ENCODE data around the gene PHAX.

The PHAX gene

DNA sequence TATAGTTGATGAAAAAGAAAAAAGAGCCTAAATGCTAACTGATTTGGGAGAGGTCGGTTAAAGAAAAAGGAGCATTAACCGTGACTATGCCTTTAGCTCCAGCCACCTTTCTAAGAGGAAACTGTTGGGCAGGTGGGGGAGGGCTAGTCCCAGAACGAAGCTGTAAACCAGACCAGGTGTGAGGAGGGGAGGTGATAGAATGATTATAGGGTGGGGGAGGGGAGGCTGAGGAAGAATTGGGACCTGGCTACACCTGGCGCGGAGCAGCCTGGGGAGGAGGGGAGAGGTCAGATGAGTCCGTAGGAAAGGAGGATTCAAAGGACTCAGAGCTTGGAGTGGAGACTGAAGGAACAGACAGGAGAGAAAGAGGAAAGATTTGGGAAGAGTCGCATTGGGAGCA lies 73.4 kb downstream of the PHAX start:
- TF ChIP-seq, protein P1, sequence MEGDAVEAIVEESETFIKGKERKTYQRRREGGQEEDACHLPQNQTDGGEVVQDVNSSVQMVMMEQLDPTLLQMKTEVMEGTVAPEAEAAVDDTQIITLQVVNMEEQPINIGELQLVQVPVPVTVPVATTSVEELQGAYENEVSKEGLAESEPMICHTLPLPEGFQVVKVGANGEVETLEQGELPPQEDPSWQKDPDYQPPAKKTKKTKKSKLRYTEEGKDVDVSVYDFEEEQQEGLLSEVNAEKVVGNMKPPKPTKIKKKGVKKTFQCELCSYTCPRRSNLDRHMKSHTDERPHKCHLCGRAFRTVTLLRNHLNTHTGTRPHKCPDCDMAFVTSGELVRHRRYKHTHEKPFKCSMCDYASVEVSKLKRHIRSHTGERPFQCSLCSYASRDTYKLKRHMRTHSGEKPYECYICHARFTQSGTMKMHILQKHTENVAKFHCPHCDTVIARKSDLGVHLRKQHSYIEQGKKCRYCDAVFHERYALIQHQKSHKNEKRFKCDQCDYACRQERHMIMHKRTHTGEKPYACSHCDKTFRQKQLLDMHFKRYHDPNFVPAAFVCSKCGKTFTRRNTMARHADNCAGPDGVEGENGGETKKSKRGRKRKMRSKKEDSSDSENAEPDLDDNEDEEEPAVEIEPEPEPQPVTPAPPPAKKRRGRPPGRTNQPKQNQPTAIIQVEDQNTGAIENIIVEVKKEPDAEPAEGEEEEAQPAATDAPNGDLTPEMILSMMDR (IDR thresholded peaks at IDR 0.05) = no peak
- no peak for DNase-seq (ENCODE audit: low spot score)
- Histone ChIP-seq H3K4me3 (no peak overlapping the region), H3K27ac (no peak overlapping the region)

DNA sequence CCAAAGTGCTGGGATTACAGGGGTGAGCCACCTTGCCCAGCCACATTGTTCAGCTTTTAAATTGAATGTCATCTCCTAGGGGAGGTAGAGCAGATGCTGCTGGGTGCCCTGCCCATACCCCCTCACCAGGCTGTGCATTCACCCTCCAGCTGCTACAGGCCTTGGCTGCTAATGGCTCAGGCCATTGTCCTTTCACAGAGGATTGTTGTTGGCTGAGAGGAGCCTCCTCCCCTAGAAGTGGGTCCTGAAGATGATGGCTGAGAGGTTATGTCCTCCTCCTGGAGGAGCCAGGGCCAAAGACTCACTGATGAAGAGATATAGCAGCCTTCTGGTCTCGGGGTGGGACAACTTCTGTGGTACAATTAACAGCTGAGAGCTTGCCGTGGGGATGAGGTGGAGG lies 74.6 kb downstream of the PHAX start:
- TF ChIP-seq, protein P1 (IDR thresholded peaks at IDR 0.05) = no peak
- DNase-seq (ENCODE audit: low spot score) = no peak
- H3K27ac ChIP-seq = no peak overlapping the region
- H3K4me3 ChIP-seq = no peak overlapping the region

DNA sequence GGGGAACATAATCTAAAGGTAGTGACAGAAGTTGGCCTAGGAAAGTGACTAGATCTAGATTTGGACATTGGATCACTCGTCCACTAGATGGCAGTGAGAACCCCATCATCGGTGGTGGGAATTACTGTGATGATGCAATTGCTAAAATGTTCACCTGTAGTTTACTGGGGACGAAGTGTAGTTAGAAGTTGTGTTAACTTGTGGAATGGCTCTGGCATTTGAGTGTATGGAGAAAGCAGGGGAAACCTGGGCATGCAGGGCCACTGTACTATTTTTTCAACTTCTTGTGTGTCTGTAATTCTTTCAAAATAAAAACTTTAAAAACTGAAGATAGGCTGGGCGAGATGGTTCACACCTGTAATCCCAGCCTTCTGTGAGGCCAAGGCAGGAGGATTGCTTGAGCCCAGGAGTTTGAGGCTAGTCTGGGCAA lies 75.5 kb downstream of the PHAX start:
- no peak for DNase-seq (ENCODE audit: low spot score)
- H3K27ac ChIP-seq = no peak overlapping the region
- no peak overlapping the region for H3K4me3 ChIP-seq
- TF ChIP-seq, protein P1 (IDR thresholded peaks at IDR 0.05) = peak; percentile 71
